Stimulated activated CD8-positive, alpha-beta memory T cell treated with anti-CD3 and anti-CD28 coated beads, Interleukin-2, amount 100 ng/mL, for 48 hours (primary cell): ENCODE data around the gene NHSL2.
A peak's percentile ranks its signal among the peaks of the same experiment; 100 is the strongest.
"Not testable (repeated sequence)": the region's sequence is repeated elsewhere in the genome, so short reads cannot be mapped to it uniquely, and the experiment has no call there.

ENCODE experiments used
- DNase-seq, 2 donors: peaks; one replicate each; pipeline ENCODE4 v3.0.0-alpha.2; 2020; ENCODE audit warnings: low read depth in 2 of 2

NHSL2 gene

GRCh38 chrX:71910643-71910985 is at the start of gene NHSL2:
TSS of gene NHSL2 (plus strand) at chrX:71910845.
- peak; percentile 5 to 8 for DNase-seq

GRCh38 chrX:71867680-71868079 is 43.0 kb upstream of the NHSL2 start:
- no peak for DNase-seq

GRCh38 chrX:71869566-71869965 is 41.1 kb upstream of the NHSL2 start:
- DNase-seq = not testable (repeated sequence)

- no peak for DNase-seq
These were observed 40.2 kb upstream of the NHSL2 start for GRCh38 chrX:71870208-71871098.

GRCh38 chrX:71871367-71871766 is 39.3 kb upstream of the NHSL2 start:
- DNase-seq = peak in 1 of 2 donors; percentile 22

- no peak for DNase-seq
These were observed 37.8 kb upstream of the NHSL2 start for GRCh38 chrX:71872542-71873458.

- no peak for DNase-seq
These were observed 37.2 kb upstream of the NHSL2 start for GRCh38 chrX:71873459-71873833.

- DNase-seq = not testable (repeated sequence)
These were observed 33.8 kb upstream of the NHSL2 start for GRCh38 chrX:71876841-71877240.

GRCh38 chrX:71885099-71885498 is 25.5 kb upstream of the NHSL2 start:
- DNase-seq = no peak

- DNase-seq = no peak
These were observed 15.0 kb upstream of the NHSL2 start for GRCh38 chrX:71895607-71896006.

GRCh38 chrX:71906144-71906543 is 4.5 kb upstream of the NHSL2 start:
- DNase-seq = no peak

- no peak for DNase-seq
These were observed 2.3 kb upstream of the NHSL2 start for GRCh38 chrX:71908387-71908786.

GRCh38 chrX:71909956-71910355 is 689 bp upstream of the NHSL2 start:
- no peak for DNase-seq

GRCh38 chrX:71910986-71911730 is 513 bp downstream of the NHSL2 start:
- peak in 1 of 2 donors; percentile 7 for DNase-seq

GRCh38 chrX:71911731-71912050 is 1.0 kb downstream of the NHSL2 start:
- DNase-seq = no peak

- no peak for DNase-seq
These were observed 1.5 kb downstream of the NHSL2 start for GRCh38 chrX:71912156-71912555.

GRCh38 chrX:71913156-71913950 is 2.7 kb downstream of the NHSL2 start:
- DNase-seq = no peak

- no peak for DNase-seq
These were observed 7.1 kb downstream of the NHSL2 start for GRCh38 chrX:71917621-71918343.

- no peak for DNase-seq
These were observed 8.8 kb downstream of the NHSL2 start for GRCh38 chrX:71919431-71919830.

GRCh38 chrX:71919886-71920285 is 9.2 kb downstream of the NHSL2 start:
- no peak for DNase-seq

- no peak for DNase-seq
These were observed 12.0 kb downstream of the NHSL2 start for GRCh38 chrX:71922686-71923085.
